ENCODE data around the gene SLC2A1.

DNA sequence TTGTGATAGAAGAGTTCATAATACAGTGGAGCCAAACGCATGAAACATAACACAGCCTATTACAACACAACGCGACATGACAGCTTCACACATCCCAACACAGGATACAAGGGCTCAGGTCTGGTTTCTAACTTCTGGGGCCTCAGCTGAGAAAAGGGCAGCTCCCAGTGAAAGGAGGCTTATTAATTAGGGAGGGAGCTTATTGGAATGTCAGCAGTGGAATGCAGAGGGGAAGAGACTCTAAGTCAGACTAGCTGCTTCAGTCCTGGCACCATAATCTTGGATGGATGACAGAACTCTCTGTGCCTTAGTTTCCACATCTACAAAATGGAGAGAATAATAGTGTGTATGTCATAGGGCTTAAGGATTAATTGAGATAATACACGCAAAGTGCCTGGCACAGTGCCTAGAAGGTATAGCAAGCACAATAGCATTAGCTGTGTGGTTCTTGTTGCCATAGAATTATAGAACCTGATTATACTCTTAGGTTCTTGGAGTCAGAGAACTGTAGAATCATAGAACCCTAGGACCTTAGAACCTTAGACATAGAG, 22.7 kb upstream of the SLC2A1 start:
- TF ChIP-seq, protein P1, sequence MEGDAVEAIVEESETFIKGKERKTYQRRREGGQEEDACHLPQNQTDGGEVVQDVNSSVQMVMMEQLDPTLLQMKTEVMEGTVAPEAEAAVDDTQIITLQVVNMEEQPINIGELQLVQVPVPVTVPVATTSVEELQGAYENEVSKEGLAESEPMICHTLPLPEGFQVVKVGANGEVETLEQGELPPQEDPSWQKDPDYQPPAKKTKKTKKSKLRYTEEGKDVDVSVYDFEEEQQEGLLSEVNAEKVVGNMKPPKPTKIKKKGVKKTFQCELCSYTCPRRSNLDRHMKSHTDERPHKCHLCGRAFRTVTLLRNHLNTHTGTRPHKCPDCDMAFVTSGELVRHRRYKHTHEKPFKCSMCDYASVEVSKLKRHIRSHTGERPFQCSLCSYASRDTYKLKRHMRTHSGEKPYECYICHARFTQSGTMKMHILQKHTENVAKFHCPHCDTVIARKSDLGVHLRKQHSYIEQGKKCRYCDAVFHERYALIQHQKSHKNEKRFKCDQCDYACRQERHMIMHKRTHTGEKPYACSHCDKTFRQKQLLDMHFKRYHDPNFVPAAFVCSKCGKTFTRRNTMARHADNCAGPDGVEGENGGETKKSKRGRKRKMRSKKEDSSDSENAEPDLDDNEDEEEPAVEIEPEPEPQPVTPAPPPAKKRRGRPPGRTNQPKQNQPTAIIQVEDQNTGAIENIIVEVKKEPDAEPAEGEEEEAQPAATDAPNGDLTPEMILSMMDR (IDR thresholded peaks at IDR 0.05): no peak
- TF ChIP-seq POLR2A (IDR thresholded peaks at IDR 0.05): no peak
- TF ChIP-seq POLR2AphosphoS5 (IDR thresholded peaks at IDR 0.05): no peak
- TF ChIP-seq EP300 (IDR thresholded peaks at IDR 0.05): no peak
